ENCODE measurements around the gene LINGO4.

GRCh38 chr1:151832318-151832980 is 27.2 kb upstream of the LINGO4 start:
- TF ChIP-seq CTCF (IDR thresholded peaks at IDR 0.05) (no peak), POLR2A (IDR thresholded peaks at IDR 0.05) (peak in 1 of 4 donors; percentile 12), POLR2AphosphoS5 (IDR thresholded peaks at IDR 0.05) (peak; percentile 52 to 72), EP300 (IDR thresholded peaks at IDR 0.05) (peak in 1 of 4 donors; percentile 86)
